IMR-90 (cell line): ENCODE measurements around the gene OR51I2. TPM values are rescaled to one million over a fixed set of nuclear protein-coding genes. Genes with fewer than 3 reads are reported as not detected.

ENCODE experiments used
- ATAC-seq: fragments of 200-7000 bp; cut with Tn5 transposase; 2 replicates; pipeline ENCODE4 v1.9.1; 2020; ENCODE audit warnings: low read depth, mild to moderate bottlenecking, moderate library complexity
- BruUV-seq: library from RNA; stranded (reverse); fragments of 400-500 nt; replicated peaks from 2 replicates; lab custom pipeline; 2021; lab: Mats Ljungman, UMichigan
- CTCF ChIA-PET: fragments of 300-600 bp; formaldehyde crosslinking; extraction: SDS; loops from one replicate; lab custom pipeline; 2021; ENCODE audit warnings: antibody characterized with exemption; lab: Yijun Ruan, JAX
- POLR2A ChIA-PET: fragments of 300-600 bp; sonication (Branson Sonifier 250); formaldehyde crosslinking; loops from one replicate; lab custom pipeline; 2022; ENCODE audit warnings: antibody characterized with exemption; ENCODE audit not compliant: unreplicated experiment; lab: Charles Lee
- DNase-seq: peaks from one replicate; pipeline ENCODE4 v3.0.0; 2013
- H2AFZ ChIP-seq: replicated peaks from 2 replicates; pipeline ENCODE3; 2013; ENCODE audit warnings: low read length, mild to moderate bottlenecking; ENCODE audit not compliant: poor library complexity
- H2AK5ac ChIP-seq: 2 replicates; pipeline ENCODE4 v1.6.1; 2013; ENCODE audit warnings: low read depth, low read length, inconsistent platforms
- H2AK9ac ChIP-seq: replicated peaks from 2 replicates; pipeline ENCODE3; 2013; ENCODE audit warnings: mild to moderate bottlenecking, low read depth, low read length, moderate library complexity; ENCODE audit not compliant: poor library complexity
- H2BK120ac ChIP-seq: 2 replicates; pipeline ENCODE4 v1.6.1; 2013; ENCODE audit warnings: low read depth, low read length, inconsistent platforms
- H2BK15ac ChIP-seq: 3 replicates; pipeline ENCODE4 v1.6.1; 2013; ENCODE audit warnings: low read depth, low read length, inconsistent platforms
- H2BK20ac ChIP-seq: 2 replicates; pipeline ENCODE4 v1.6.1; 2013; ENCODE audit warnings: low read depth, mild to moderate bottlenecking, inconsistent platforms, low read length, moderate library complexity
- H2BK5ac ChIP-seq: 2 replicates; pipeline ENCODE4 v1.6.1; 2013; ENCODE audit warnings: mild to moderate bottlenecking, low read depth, low read length, inconsistent platforms; ENCODE audit not compliant: poor library complexity, severe bottlenecking
- H3K14ac ChIP-seq: replicated peaks from 2 replicates; pipeline ENCODE4 v1.6.1; 2013; ENCODE audit warnings: low read depth, low read length, inconsistent platforms
- H3K18ac ChIP-seq: 2 replicates; pipeline ENCODE4 v1.6.1; 2013; ENCODE audit warnings: low read depth, low read length, control low read depth
- H3K23ac ChIP-seq: 2 replicates; pipeline ENCODE4 v1.6.1; 2013; ENCODE audit warnings: low read depth, low read length, inconsistent platforms
- H3K27ac ChIP-seq: 2 replicates; pipeline ENCODE4 v1.5.1; 2013; ENCODE audit warnings: mild to moderate bottlenecking, control low read depth, low read length; ENCODE audit not compliant: insufficient read depth
- H3K27me3 ChIP-seq: 2 replicates; pipeline ENCODE4 v1.6.1; 2013; ENCODE audit warnings: low read length; ENCODE audit not compliant: control insufficient read depth, insufficient read depth
- H3K36me3 ChIP-seq: 2 replicates; pipeline ENCODE4 v1.6.1; 2013; ENCODE audit warnings: low read length, mixed read lengths; ENCODE audit not compliant: control insufficient read depth, insufficient read depth
- H3K4ac ChIP-seq: 2 replicates; pipeline ENCODE4 v1.6.1; 2013; ENCODE audit warnings: low read depth, low read length, inconsistent platforms
- H3K4me1 ChIP-seq: 2 replicates; pipeline ENCODE4 v1.6.1; 2013; ENCODE audit warnings: low read length, mixed read lengths; ENCODE audit not compliant: control insufficient read depth, insufficient read depth
- H3K4me2 ChIP-seq: 2 replicates; pipeline ENCODE4 v1.6.1; 2013; ENCODE audit warnings: low read depth, mild to moderate bottlenecking, control low read depth, low read length, moderate library complexity
- H3K4me3 ChIP-seq: 2 replicates; pipeline ENCODE4 v1.5.1; 2013; ENCODE audit warnings: low read depth, mild to moderate bottlenecking, control low read depth, low read length, moderate library complexity; ENCODE audit not compliant: insufficient read depth
- H3K56ac ChIP-seq: 2 replicates; pipeline ENCODE4 v1.6.1; 2013; ENCODE audit warnings: low read length, inconsistent platforms; ENCODE audit not compliant: insufficient read depth; ENCODE audit errors: extremely low read depth
- H3K79me1 ChIP-seq, 2 experiments: 2 replicates each; pipeline ENCODE4 v1.6.1; 2013; ENCODE audit warnings: low read length in 2 of 2, inconsistent platforms in 1 of 2, low read depth in 1 of 2
- H3K9ac ChIP-seq: 2 replicates; pipeline ENCODE4 v1.6.1; 2013; ENCODE audit warnings: low read depth, low read length, control low read depth
- H3K9me1 ChIP-seq: 2 replicates; pipeline ENCODE4 v1.6.1; 2013; ENCODE audit warnings: low read length, inconsistent platforms; ENCODE audit not compliant: insufficient read depth
- H3K9me3 ChIP-seq: 2 replicates; pipeline ENCODE4 v1.6.1; 2013; ENCODE audit warnings: low read length; ENCODE audit not compliant: control insufficient read depth, insufficient read depth
- H4K20me1 ChIP-seq: 2 replicates; pipeline ENCODE4 v1.6.1; 2013; ENCODE audit warnings: low read length, inconsistent platforms; ENCODE audit not compliant: insufficient read depth
- H4K5ac ChIP-seq: 2 replicates; pipeline ENCODE4 v1.6.1; 2013; ENCODE audit warnings: mild to moderate bottlenecking, low read depth, low read length, control low read depth
- H4K8ac ChIP-seq, 2 experiments: 2 replicates each; pipeline ENCODE4 v1.6.1; 2013; ENCODE audit warnings: low read depth in 2 of 2, low read length in 2 of 2, control low read depth in 1 of 2, inconsistent platforms in 1 of 2
- H4K91ac ChIP-seq: 2 replicates; pipeline ENCODE4 v1.6.1; 2013; ENCODE audit warnings: low read depth, low read length, inconsistent platforms; ENCODE audit not compliant: insufficient read depth
- BHLHE40 ChIP-seq: fragments of 150-350 bp; IDR thresholded peaks from 2 replicates; pipeline ENCODE4 v1.6.1; 2016; ENCODE audit warnings: mild to moderate bottlenecking, low read depth, low read length
- CTCF ChIP-seq: conservative IDR thresholded peaks from 2 replicates; pipeline ENCODE4 v1.5.1; 2012; ENCODE audit warnings: mild to moderate bottlenecking, low read depth, low read length, improper control_type of control experiment
- ELK1 ChIP-seq: fragments of 150-350 bp; IDR thresholded peaks from 2 replicates; pipeline ENCODE4 v1.6.1; 2016; ENCODE audit warnings: low read depth, mild to moderate bottlenecking, low read length, moderate library complexity, borderline replicate concordance
- FOS ChIP-seq: fragments of 150-350 bp; IDR thresholded peaks from 2 replicates; pipeline ENCODE4 v1.6.1; 2016; ENCODE audit warnings: low read depth, low read length
- MAFK ChIP-seq: IDR thresholded peaks from 2 replicates; pipeline ENCODE4 v1.6.1; 2012; ENCODE audit warnings: low read depth, low read length, improper control_type of control experiment
- MXI1 ChIP-seq: IDR thresholded peaks from 2 replicates; pipeline ENCODE4 v1.6.1; 2012; ENCODE audit warnings: low read depth, mild to moderate bottlenecking, low read length, moderate library complexity, borderline replicate concordance
- NFE2L2 ChIP-seq: fragments of 150-350 bp; IDR thresholded peaks from 2 replicates; pipeline ENCODE4 v1.6.1; 2016; ENCODE audit warnings: low read depth, mild to moderate bottlenecking, low read length
- RAD21 ChIP-seq: IDR thresholded peaks from 2 replicates; pipeline ENCODE4 v1.6.1; 2012; ENCODE audit warnings: low read length, improper control_type of control experiment
- RCOR1 ChIP-seq: IDR thresholded peaks from 2 replicates; pipeline ENCODE4 v1.6.1; 2012; ENCODE audit warnings: mild to moderate bottlenecking, low read length, improper control_type of control experiment; ENCODE audit not compliant: insufficient replicate concordance
- RFX5 ChIP-seq: IDR thresholded peaks from 2 replicates; pipeline ENCODE4 v1.8.0; 2012; ENCODE audit warnings: low read depth, mild to moderate bottlenecking, low read length, moderate library complexity
- SMC3 ChIP-seq: fragments of 150-350 bp; IDR thresholded peaks from 2 replicates; pipeline ENCODE4 v1.6.1; 2016; ENCODE audit warnings: low read depth, mild to moderate bottlenecking, antibody characterized with exemption, low read length, moderate library complexity
- USF2 ChIP-seq: fragments of 150-350 bp; IDR thresholded peaks from 2 replicates; pipeline ENCODE4 v1.6.1; 2017; ENCODE audit warnings: mild to moderate bottlenecking, antibody characterized with exemption, low read length, low read depth
- WGBS, 2 experiments: methylation state at CpG; one replicate each; pipeline versions ENCODE4 v1.1.5 to v1.1.7; 2013; ENCODE audit warnings: missing lambda C conversion rate in 2 of 2; ENCODE audit not compliant: insufficient read length in 1 of 2; ENCODE audit errors: extremely low coverage in 2 of 2; 5-methylcytosine and 5-hydroxymethylcytosine counted together
- dilution Hi-C: fragments of 300-500 bp; cut with HindIII; formaldehyde crosslinking; loops from one replicate; pipeline ENCODE4 v1.14.3; 2018; ENCODE audit warnings: low sequenced_read_pairs; ENCODE audit not compliant: unreplicated experiment
- in situ Hi-C: fragments of 300-500 bp; cut with MboI; formaldehyde crosslinking; loops from 3 replicates; pipeline ENCODE4 v1.14.3; 2019; ENCODE audit warnings: low sequenced_read_pairs, inconsistent platforms, mixed read lengths
- intact Hi-C: fragments of 100-400 bp; cut with micrococcal nuclease; formaldehyde crosslinking; loops from 2 replicates; pipeline ENCODE4 v1.10.0; 2022
- polyA plus RNA-seq, 3 experiments: library from polyadenylated mRNA; depleted of rRNA; stranded (reverse); fragments of >200 nt; gene quantifications; 2 replicates each; pipeline ENCODE4 v1.2.3, GENCODE V29; 2012; ENCODE audit warnings: low replicate concordance in 1 of 3
- total RNA-seq: library from RNA; depleted of rRNA; stranded (reverse); fragments of >200 nt; gene quantifications from 2 replicates; pipeline ENCODE4 v1.2.3, GENCODE V29; 2012

Gene OR51I2
- total and polyA plus RNA-seq, 2 of the 4 experiments (the other 2 are of a cell fraction) = not detected

GRCh38 chr11:5488798-5489399 is 39.8 kb downstream of the OR51I2 start:
- ATAC-seq (no peak), DNase-seq (no peak)
- H4K91ac ChIP-seq = no peak overlapping the region
- H3K4me2 ChIP-seq = no peak overlapping the region
- no peak overlapping the region for H3K18ac ChIP-seq
- no peak overlapping the region for H3K9ac ChIP-seq
- H3K27me3 ChIP-seq = no peaks in the 10 kb centered on the region
- no peaks in the 10 kb centered on the region for H3K9me1 ChIP-seq
- no peak overlapping the region for H2AK5ac ChIP-seq
- H3K79me1 ChIP-seq = no peaks in the 10 kb centered on the region
- no peak overlapping the region for H4K8ac ChIP-seq
- dilution Hi-C loops (no loop called here), intact Hi-C loops (no loop called here), in situ Hi-C loops (no loop called here)
- no peak overlapping the region for H2BK20ac ChIP-seq
- ChIA-PET CTCF (no interaction called here), POLR2A (no interaction called here)
- H4K5ac ChIP-seq = no peak overlapping the region
- no peak overlapping the region for H3K56ac ChIP-seq
- no peak overlapping the region for H2BK5ac ChIP-seq
- no peaks in the 10 kb centered on the region for H3K9me3 ChIP-seq
- TF ChIP-seq MXI1 (no peak), RAD21 (no peak), CTCF (no peak), RFX5 (no peak), SMC3 (no peak), RCOR1 (no peak), ELK1 (no peak), MAFK (no peak), BHLHE40 (no peak), NFE2L2 (no peak), USF2 (no peak), FOS (no peak)
- BruUV-seq = no TSS peak
- no peaks in the 10 kb centered on the region for H4K20me1 ChIP-seq
- no peak overlapping the region for H2BK120ac ChIP-seq
- H2AFZ ChIP-seq = no peak overlapping the region
- H3K4me3 ChIP-seq = no peak overlapping the region
- WGBS, 2 experiments = 72% methylated on average over 3 of the region's 4 CpGs; no CpG with 5 or more reads in 1 of the 2 experiments
- no peak overlapping the region for H2BK15ac ChIP-seq
- no peak overlapping the region for H2AK9ac ChIP-seq
- H3K27ac ChIP-seq = no peak overlapping the region
- H3K4me1 ChIP-seq = no peaks in the 10 kb centered on the region
- no peak overlapping the region for H3K4ac ChIP-seq
- no peaks in the 10 kb centered on the region for H3K36me3 ChIP-seq
- no peak overlapping the region for H3K14ac ChIP-seq
- H3K23ac ChIP-seq = no peak overlapping the region
